GM06990 (cell line): ENCODE measurements around the gene PTPRN2.

ENCODE experiments used
- DNase-seq: peaks from one replicate; pipeline ENCODE4 v3.0.0-alpha.2; 2011; ENCODE audit not compliant: insufficient read length; ENCODE audit errors: extremely low read depth
- H3K27me3 ChIP-seq: replicated peaks from 2 replicates; pipeline ENCODE4 v1.6.0; 2011; ENCODE audit warnings: low read length; ENCODE audit not compliant: control insufficient read depth, insufficient read depth
- H3K36me3 ChIP-seq: 2 replicates; pipeline ENCODE4 v1.5.1; 2011; ENCODE audit warnings: low read length; ENCODE audit not compliant: control insufficient read depth, insufficient read depth
- H3K4me3 ChIP-seq: replicated peaks from 2 replicates; pipeline ENCODE4 v1.5.1; 2011; ENCODE audit warnings: low read depth, mild to moderate bottlenecking, control low read depth, low read length
- TF ChIP-seq, protein P1 (sequence below): IDR thresholded peaks from 2 replicates; pipeline ENCODE4 v1.5.1; 2011; ENCODE audit warnings: low read length, control low read depth, mild to moderate bottlenecking, inconsistent platforms; ENCODE audit not compliant: insufficient read depth, poor library complexity, severe bottlenecking

Gene PTPRN2

DNA sequence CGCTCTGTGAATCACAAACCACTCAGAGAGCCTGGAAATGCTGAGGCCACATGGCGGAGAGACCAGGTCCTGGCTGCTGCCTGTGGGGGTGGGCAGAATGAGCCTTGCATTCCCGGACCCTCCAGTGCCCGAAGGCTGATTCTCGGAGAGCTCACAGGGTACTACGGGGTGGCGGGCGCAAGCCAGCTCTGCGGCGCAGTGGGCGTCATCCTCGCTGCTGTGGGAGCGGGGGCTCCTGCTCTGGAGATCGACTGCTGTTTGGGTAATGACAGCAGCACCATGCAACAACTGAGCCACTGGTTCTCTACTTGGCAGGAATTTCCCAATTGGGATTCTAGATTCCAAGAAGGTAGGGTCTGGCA is 108.0 kb downstream of the PTPRN2 start:
- Histone ChIP-seq H3K4me3 (no peak overlapping the region), H3K27me3 (no peaks in the 10 kb centered on the region), H3K36me3 (no peaks in the 10 kb centered on the region)
- TF ChIP-seq, protein P1, sequence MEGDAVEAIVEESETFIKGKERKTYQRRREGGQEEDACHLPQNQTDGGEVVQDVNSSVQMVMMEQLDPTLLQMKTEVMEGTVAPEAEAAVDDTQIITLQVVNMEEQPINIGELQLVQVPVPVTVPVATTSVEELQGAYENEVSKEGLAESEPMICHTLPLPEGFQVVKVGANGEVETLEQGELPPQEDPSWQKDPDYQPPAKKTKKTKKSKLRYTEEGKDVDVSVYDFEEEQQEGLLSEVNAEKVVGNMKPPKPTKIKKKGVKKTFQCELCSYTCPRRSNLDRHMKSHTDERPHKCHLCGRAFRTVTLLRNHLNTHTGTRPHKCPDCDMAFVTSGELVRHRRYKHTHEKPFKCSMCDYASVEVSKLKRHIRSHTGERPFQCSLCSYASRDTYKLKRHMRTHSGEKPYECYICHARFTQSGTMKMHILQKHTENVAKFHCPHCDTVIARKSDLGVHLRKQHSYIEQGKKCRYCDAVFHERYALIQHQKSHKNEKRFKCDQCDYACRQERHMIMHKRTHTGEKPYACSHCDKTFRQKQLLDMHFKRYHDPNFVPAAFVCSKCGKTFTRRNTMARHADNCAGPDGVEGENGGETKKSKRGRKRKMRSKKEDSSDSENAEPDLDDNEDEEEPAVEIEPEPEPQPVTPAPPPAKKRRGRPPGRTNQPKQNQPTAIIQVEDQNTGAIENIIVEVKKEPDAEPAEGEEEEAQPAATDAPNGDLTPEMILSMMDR, result no peak
- DNase-seq, result no peak

DNA sequence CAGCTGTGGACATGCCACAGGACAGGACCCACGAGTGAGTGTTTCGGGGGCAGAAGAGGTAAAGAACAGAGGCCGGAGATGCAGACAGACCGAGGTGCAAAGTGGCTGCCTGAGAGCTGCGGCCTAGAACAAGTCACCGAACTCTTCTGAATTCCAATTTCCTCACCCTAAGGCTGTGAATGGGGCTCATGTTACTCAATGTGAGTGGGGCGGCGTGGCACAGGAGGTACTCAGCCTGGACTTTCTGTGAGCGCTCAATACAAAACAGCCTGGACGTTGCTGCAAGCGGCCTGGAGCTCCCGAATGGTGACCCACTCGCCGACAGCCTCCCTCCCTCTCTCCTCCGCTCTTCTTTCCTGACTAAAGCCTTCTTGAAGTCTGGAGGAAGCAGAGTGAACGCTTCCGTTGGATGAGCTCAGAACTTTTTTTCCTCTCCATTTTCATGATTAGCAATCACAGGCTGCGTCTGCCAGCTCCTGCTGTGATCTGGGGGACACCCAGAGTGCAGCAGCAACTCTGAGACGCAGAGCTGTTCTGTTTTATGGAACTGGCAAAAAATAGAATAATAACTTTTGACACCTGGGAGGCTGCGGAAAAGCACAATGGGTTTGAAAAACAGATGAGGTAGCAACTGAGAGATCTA is 108.5 kb downstream of the PTPRN2 start:
- TF ChIP-seq, protein P1, result no peak
- H3K4me3 ChIP-seq, result no peak overlapping the region
- H3K36me3 ChIP-seq, result no peaks in the 10 kb centered on the region
- no peaks in the 10 kb centered on the region for H3K27me3 ChIP-seq
- no peak for DNase-seq

DNA sequence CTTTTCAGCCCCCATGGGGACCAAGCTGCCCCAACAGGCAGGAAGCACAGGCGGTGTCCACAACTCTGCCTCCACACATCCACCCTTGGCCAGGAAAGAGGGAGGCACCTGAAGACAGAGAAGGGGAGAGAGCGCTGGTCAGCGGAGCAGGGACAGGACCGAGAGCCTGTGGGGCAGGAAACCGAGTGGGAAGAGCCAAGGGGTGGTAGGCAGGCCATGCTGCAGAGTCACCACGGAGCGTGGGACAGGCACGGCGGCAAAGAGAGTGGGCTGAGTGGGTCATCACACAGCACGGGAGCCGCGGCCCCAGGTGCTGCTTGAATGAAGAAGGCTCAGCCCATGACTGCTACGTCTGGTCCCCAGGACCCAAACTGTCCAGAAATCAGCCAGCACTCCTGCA is 109.8 kb downstream of the PTPRN2 start:
- no peaks in the 10 kb centered on the region for H3K27me3 ChIP-seq
- no peak overlapping the region for H3K4me3 ChIP-seq
- DNase-seq, result no peak
- H3K36me3 ChIP-seq, result no peaks in the 10 kb centered on the region
- TF ChIP-seq, protein P1, result no peak

DNA sequence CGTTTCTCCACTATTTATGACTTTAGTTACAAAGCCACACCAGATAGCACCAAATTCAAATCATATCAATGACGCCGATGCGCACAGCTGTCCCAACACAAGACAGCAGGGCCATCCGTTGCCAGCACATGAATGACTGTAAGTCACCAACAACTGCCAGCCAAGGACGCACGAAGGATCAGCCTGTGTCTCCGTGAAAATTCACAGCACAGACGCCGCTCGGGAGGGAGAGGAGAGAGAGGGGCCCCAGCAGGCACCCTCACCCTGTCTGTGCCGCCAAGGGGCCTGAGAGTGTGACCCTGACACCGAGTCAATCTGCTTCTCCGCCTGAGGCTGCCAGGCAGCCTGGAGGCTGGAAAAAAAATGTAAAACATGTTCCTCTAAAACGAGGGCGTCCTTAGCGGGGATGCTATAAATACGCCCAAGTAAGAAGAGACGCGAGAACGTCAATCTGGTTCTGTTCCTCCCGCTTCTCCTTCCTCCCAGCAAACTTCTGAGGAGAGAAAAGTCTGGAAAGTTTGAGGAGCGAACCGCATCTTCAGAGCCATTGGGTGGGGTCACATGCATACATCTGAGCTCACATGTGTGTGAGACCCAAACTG is 111.2 kb downstream of the PTPRN2 start:
- H3K27me3 ChIP-seq, result no peaks in the 10 kb centered on the region

DNA sequence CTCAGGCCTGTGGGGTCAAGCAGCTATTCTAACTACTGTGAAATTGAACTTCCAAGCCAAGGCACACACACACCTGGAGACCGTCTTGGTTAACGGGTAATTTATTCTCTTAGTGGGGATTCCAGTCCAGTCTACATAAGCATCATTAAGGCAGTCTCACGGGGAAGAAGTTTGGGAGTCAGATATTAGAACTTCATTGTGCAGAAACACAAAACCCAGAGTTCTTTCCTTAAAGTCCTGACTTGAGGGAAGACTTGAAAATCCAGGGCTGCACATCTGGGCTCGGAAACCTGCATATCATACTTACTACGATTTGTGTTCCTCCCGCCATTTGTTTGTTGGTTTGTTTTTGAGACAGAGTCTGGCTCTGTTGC is 112.0 kb downstream of the PTPRN2 start:
- Histone ChIP-seq H3K36me3 (no peaks in the 10 kb centered on the region), H3K27me3 (no peaks in the 10 kb centered on the region), H3K4me3 (no peak overlapping the region)
- no peak for DNase-seq
- TF ChIP-seq, protein P1, result no peak

More for the DNA sequence above, 111.2 kb downstream of the PTPRN2 start:
- TF ChIP-seq, protein P1, result no peak
- DNase-seq, result no peak
- no peaks in the 10 kb centered on the region for H3K36me3 ChIP-seq
- no peak overlapping the region for H3K4me3 ChIP-seq

DNA sequence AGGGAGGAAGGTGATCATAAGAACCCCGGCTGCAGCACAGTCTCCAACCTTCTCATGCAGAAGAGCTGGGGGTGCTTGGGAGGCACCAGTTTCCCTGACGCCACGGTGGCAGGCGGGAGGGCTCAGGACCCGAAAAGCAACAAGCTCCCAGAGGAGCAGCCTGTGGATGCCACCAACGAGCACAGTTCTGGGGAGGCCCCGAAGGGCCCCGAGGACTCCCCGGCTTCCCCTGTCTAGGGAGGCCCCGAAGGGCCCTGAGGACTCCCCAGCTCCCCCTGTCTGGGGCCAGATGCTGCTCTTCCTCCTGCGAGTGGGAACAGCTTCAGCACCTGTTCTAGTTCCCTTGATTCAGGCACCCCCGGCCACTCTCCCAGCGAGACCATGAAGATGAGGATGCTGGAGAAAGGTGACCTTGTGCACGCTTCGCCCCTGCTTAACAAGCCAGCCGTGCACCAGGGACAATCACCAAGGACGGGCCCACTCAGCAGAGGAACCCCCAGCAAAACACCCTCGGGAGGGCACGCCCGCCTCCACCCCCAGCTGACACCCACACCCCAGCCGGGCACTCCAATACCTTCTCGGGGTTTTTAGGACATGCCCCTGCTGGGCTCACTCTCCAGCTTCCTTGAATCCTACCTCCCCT is 112.5 kb downstream of the PTPRN2 start:
- H3K36me3 ChIP-seq, result no peaks in the 10 kb centered on the region
- no peaks in the 10 kb centered on the region for H3K27me3 ChIP-seq
- TF ChIP-seq, protein P1, result no peak
- no peak overlapping the region for H3K4me3 ChIP-seq
- DNase-seq, result no peak
